ENCODE data around the gene DNAH14. TPM values are rescaled to one million over a fixed set of nuclear protein-coding genes. Genes with fewer than 3 reads are reported as not detected.
"Not testable (repeated sequence)": the region's sequence is repeated elsewhere in the genome, so short reads cannot be mapped to it uniquely, and the experiment has no call there.

DNAH14 gene
- total RNA-seq, 1 donor, result 31.8 TPM

- no peaks in the 10 kb centered on the region for H4K20me1 ChIP-seq (ENCODE audit: insufficient read depth, low read length)
- no peak overlapping the region for H3K4me3 ChIP-seq (ENCODE audit: insufficient read depth, low read length)
- H3K4me2 ChIP-seq (ENCODE audit: insufficient read depth, low read length), result no peak overlapping the region
- H3K4me1 ChIP-seq (ENCODE audit: insufficient read depth, low read length), result no peaks in the 10 kb centered on the region
- no peaks in the 10 kb centered on the region for H3K9me3 ChIP-seq (ENCODE audit: low read depth, low read length)
- no peaks in the 10 kb centered on the region for H3K36me3 ChIP-seq (ENCODE audit: insufficient read depth, low read length)
- TF ChIP-seq, protein P1, sequence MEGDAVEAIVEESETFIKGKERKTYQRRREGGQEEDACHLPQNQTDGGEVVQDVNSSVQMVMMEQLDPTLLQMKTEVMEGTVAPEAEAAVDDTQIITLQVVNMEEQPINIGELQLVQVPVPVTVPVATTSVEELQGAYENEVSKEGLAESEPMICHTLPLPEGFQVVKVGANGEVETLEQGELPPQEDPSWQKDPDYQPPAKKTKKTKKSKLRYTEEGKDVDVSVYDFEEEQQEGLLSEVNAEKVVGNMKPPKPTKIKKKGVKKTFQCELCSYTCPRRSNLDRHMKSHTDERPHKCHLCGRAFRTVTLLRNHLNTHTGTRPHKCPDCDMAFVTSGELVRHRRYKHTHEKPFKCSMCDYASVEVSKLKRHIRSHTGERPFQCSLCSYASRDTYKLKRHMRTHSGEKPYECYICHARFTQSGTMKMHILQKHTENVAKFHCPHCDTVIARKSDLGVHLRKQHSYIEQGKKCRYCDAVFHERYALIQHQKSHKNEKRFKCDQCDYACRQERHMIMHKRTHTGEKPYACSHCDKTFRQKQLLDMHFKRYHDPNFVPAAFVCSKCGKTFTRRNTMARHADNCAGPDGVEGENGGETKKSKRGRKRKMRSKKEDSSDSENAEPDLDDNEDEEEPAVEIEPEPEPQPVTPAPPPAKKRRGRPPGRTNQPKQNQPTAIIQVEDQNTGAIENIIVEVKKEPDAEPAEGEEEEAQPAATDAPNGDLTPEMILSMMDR (IDR thresholded peaks at IDR 0.05; ENCODE audit: extremely low read depth, low read depth, low read length), result no peak
- H3K27me3 ChIP-seq (ENCODE audit: insufficient read depth, low read length), result no peaks in the 10 kb centered on the region
- H2AFZ ChIP-seq (ENCODE audit: low read length), result no peak overlapping the region
- H3K27ac ChIP-seq (ENCODE audit: low read depth, low read length), result no peak overlapping the region
- no peaks in the 10 kb centered on the region for H3K79me2 ChIP-seq (ENCODE audit: insufficient read depth, low read length)
- no peak for DNase-seq (ENCODE audit: insufficient read length, low spot score, missing footprints)
Measured at GRCh38 chr1:225207791-225208190, 278.3 kb downstream of the DNAH14 start.

- Histone ChIP-seq H3K79me2 (ENCODE audit: insufficient read depth, low read length) (no peaks in the 10 kb centered on the region), H3K27ac (ENCODE audit: low read depth, low read length) (no peak overlapping the region), H3K4me1 (ENCODE audit: insufficient read depth, low read length) (no peaks in the 10 kb centered on the region), H3K4me3 (ENCODE audit: insufficient read depth, low read length) (no peak overlapping the region), H3K9me3 (ENCODE audit: low read depth, low read length) (no peaks in the 10 kb centered on the region), H3K4me2 (ENCODE audit: insufficient read depth, low read length) (no peak overlapping the region), H3K27me3 (ENCODE audit: insufficient read depth, low read length) (no peaks in the 10 kb centered on the region), H3K36me3 (ENCODE audit: insufficient read depth, low read length) (no peaks in the 10 kb centered on the region), H4K20me1 (ENCODE audit: insufficient read depth, low read length) (no peaks in the 10 kb centered on the region), H2AFZ (ENCODE audit: low read length) (no peak overlapping the region)
- no peak for DNase-seq (ENCODE audit: insufficient read length, low spot score, missing footprints)
- TF ChIP-seq, protein P1 (IDR thresholded peaks at IDR 0.05; ENCODE audit: extremely low read depth, low read depth, low read length), result no peak
Measured at GRCh38 chr1:225209153-225209552, 279.7 kb downstream of the DNAH14 start.

DNA sequence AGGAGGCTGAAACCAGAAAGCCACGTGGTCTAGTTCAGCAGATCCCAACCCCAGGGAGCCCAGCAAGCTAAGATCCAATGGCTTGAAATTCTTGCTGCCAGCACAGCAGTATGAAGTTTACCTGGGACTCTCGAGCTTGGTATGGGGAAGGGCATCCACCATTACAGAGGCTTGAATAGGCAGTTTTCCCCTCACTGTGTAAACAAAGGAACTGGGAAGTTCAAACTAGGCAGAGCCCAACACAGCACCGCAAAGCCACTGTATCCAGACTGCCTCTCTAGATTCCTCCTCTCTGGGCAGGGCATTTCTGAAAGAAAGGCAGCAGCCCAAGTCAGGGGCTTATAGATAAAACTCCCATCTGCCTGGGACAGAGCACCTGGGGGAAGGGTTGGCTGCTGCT is 280.7 kb downstream of the DNAH14 start:
- not testable (repeated sequence) for H4K20me1 ChIP-seq (ENCODE audit: insufficient read depth, low read length); H2AFZ ChIP-seq (ENCODE audit: low read length); H3K4me1 ChIP-seq (ENCODE audit: insufficient read depth, low read length); H3K79me2 ChIP-seq (ENCODE audit: insufficient read depth, low read length); H3K36me3 ChIP-seq (ENCODE audit: insufficient read depth, low read length); H3K27ac ChIP-seq (ENCODE audit: low read depth, low read length); H3K9me3 ChIP-seq (ENCODE audit: low read depth, low read length); H3K4me3 ChIP-seq (ENCODE audit: insufficient read depth, low read length); H3K4me2 ChIP-seq (ENCODE audit: insufficient read depth, low read length); H3K27me3 ChIP-seq (ENCODE audit: insufficient read depth, low read length); DNase-seq (ENCODE audit: insufficient read length, low spot score, missing footprints)

GRCh38 chr1:225211694-225212442 is 282.4 kb downstream of the DNAH14 start:
- not testable (repeated sequence) for H3K27me3 ChIP-seq (ENCODE audit: insufficient read depth, low read length); H2AFZ ChIP-seq (ENCODE audit: low read length); H4K20me1 ChIP-seq (ENCODE audit: insufficient read depth, low read length); H3K27ac ChIP-seq (ENCODE audit: low read depth, low read length); H3K4me1 ChIP-seq (ENCODE audit: insufficient read depth, low read length); H3K4me2 ChIP-seq (ENCODE audit: insufficient read depth, low read length); H3K9me3 ChIP-seq (ENCODE audit: low read depth, low read length); DNase-seq (ENCODE audit: insufficient read length, low spot score, missing footprints); H3K4me3 ChIP-seq (ENCODE audit: insufficient read depth, low read length); H3K36me3 ChIP-seq (ENCODE audit: insufficient read depth, low read length); H3K79me2 ChIP-seq (ENCODE audit: insufficient read depth, low read length)

DNA sequence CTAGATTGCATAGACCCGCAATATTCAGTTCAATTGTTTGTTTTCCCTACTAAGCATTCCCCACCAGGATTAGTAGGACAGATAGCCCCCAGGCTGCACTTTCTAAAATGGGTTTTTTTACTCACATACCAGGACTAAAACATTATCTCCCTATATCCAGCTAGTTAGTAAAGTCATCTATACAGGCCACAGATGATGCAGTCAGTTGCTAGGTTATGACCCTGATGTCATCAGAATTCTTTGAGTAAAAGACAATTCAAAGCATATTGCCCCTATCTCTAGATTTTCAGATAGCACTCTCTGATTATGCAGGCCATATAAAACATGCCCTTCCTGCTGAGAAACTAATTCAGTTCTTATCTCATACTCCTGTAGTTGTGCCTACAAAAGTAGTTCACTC is 294.8 kb downstream of the DNAH14 start:
- no peak for DNase-seq (ENCODE audit: insufficient read length, low spot score, missing footprints)
- H3K27ac ChIP-seq (ENCODE audit: low read depth, low read length), result no peak overlapping the region
- TF ChIP-seq, protein P1 (IDR thresholded peaks at IDR 0.05; ENCODE audit: extremely low read depth, low read depth, low read length), result no peak

More for the DNA sequence above, 294.8 kb downstream of the DNAH14 start:
- Histone ChIP-seq H3K4me2 (ENCODE audit: insufficient read depth, low read length) (no peak overlapping the region), H3K4me1 (ENCODE audit: insufficient read depth, low read length) (no peaks in the 10 kb centered on the region), H3K4me3 (ENCODE audit: insufficient read depth, low read length) (no peak overlapping the region), H3K36me3 (ENCODE audit: insufficient read depth, low read length) (no peaks in the 10 kb centered on the region), H4K20me1 (ENCODE audit: insufficient read depth, low read length) (no peaks in the 10 kb centered on the region), H3K79me2 (ENCODE audit: insufficient read depth, low read length) (no peaks in the 10 kb centered on the region), H3K9me3 (ENCODE audit: low read depth, low read length) (no peaks in the 10 kb centered on the region), H2AFZ (ENCODE audit: low read length) (no peak overlapping the region), H3K27me3 (ENCODE audit: insufficient read depth, low read length) (no peaks in the 10 kb centered on the region)

Data from osteoblast (primary cell).